K562 (cell line): ENCODE data around the gene S100A10. TPM values are rescaled to one million over a fixed set of nuclear protein-coding genes. Genes with fewer than 3 reads are reported as not detected.

Experiments used
- ATAC-seq: fragments of 200-7000 bp; cut with Tn5 transposase; 3 replicates; pipeline ENCODE4 v1.9.1; 2020; ENCODE audit warnings: moderate library complexity
- BruUV-seq: library from RNA; stranded (reverse); fragments of 400-500 nt; replicated peaks from 2 replicates; lab custom pipeline; 2021; lab: Mats Ljungman, UMichigan
- CTCF ChIA-PET: fragments of 300-600 bp; formaldehyde crosslinking; extraction: SDS; loops from one replicate; lab custom pipeline; 2021; ENCODE audit warnings: low intra/inter-chr PET ratio; lab: Yijun Ruan, JAX
- POLR2A ChIA-PET: fragments of 300-600, 350-650 bp; sonication (Branson Sonifier 250); formaldehyde crosslinking; extraction: SDS; loops from one replicate; lab custom pipeline; 2021; ENCODE audit warnings: antibody characterized with exemption, inconsistent platforms; lab: Yijun Ruan, JAX
- DNase-seq, 4 experiments: peaks; one replicate each; pipeline versions ENCODE4 v3.0.0 to v3.0.0-alpha.2; 2011 to 2018; ENCODE audit warnings: low spot score in 3 of 4, mixed read lengths in 3 of 4; ENCODE audit errors: extremely low read depth in 1 of 4
- FAIRE-seq: peaks from 2 replicates; lab custom pipeline; 2011; peaks lifted over from hg19 to GRCh38; lab: Jason Lieb, UNC
- H2AFZ ChIP-seq: 2 replicates; pipeline ENCODE4 v1.6.0; 2011; ENCODE audit warnings: low read depth, low read length, control low read depth, inconsistent platforms
- H3K27ac ChIP-seq: fragments of 200-600 bp; 3 replicates; pipeline ENCODE4 v1.8.0; 2011; ENCODE audit warnings: low read depth, mild to moderate bottlenecking, control low read depth, inconsistent platforms, low read length, moderate library complexity, mixed read lengths; ENCODE audit errors: extremely low read depth
- H3K27me3 ChIP-seq, 2 experiments: fragments of 300-600 bp in 1 of 2; 2 replicates in 1 of 2; 3 replicates in 1 of 2; pipeline versions ENCODE4 v1.6.0 to v1.8.0; 2011; ENCODE audit warnings: inconsistent platforms in 2 of 2, low read length in 2 of 2, mild to moderate bottlenecking in 1 of 2, mixed read lengths in 1 of 2, moderate library complexity in 1 of 2; ENCODE audit not compliant: control insufficient read depth in 2 of 2, insufficient read depth in 2 of 2
- H3K36me3 ChIP-seq: fragments of 300-600 bp; 3 replicates; pipeline ENCODE4 v1.8.0; 2011; ENCODE audit warnings: mild to moderate bottlenecking, low read length, inconsistent platforms; ENCODE audit not compliant: control insufficient read depth, insufficient read depth
- H3K4me1 ChIP-seq, 2 experiments: fragments of 200-600 bp in 1 of 2; replicated peaks in 1 of 2; 2 replicates in 1 of 2; 3 replicates in 1 of 2; pipeline versions ENCODE4 v1.5.1 to v1.8.0; 2011; ENCODE audit warnings: inconsistent platforms in 2 of 2, low read length in 2 of 2, mild to moderate bottlenecking in 1 of 2, mixed read lengths in 1 of 2, moderate library complexity in 1 of 2; ENCODE audit not compliant: control insufficient read depth in 2 of 2, insufficient read depth in 2 of 2
- H3K4me2 ChIP-seq: 2 replicates; pipeline ENCODE4 v1.6.1; 2011; ENCODE audit warnings: low read length, control low read depth, inconsistent platforms, mixed read lengths; ENCODE audit not compliant: insufficient read depth
- H3K4me3 ChIP-seq: fragments of 200-600 bp; sonication (generic), shearing (Covaris generic); 2 replicates; pipeline ENCODE4 v1.5.1; 2016; ENCODE audit warnings: control low read depth, inconsistent platforms
- H3K79me2 ChIP-seq: fragments of 200-600 bp; 3 replicates; pipeline ENCODE4 v1.8.0; 2011; ENCODE audit warnings: low read length, inconsistent platforms; ENCODE audit not compliant: control insufficient read depth, insufficient read depth
- H3K9ac ChIP-seq, 2 experiments: 2 replicates each; pipeline versions ENCODE4 v1.6.0 to v1.6.1; 2011; ENCODE audit warnings: low read depth in 2 of 2, low read length in 2 of 2, control low read depth in 1 of 2, inconsistent platforms in 1 of 2, mild to moderate bottlenecking in 1 of 2, mixed read lengths in 1 of 2; ENCODE audit not compliant: insufficient read depth in 1 of 2
- H3K9me1 ChIP-seq: one replicate; pipeline ENCODE4 v1.6.0; 2011; ENCODE audit warnings: inconsistent platforms, mild to moderate bottlenecking, low read length, moderate library complexity; ENCODE audit not compliant: control insufficient read depth, insufficient read depth
- H3K9me3 ChIP-seq: replicated peaks from 2 replicates; pipeline ENCODE4 v1.5.1; 2011; ENCODE audit warnings: low read depth, low read length, inconsistent platforms; ENCODE audit not compliant: control insufficient read depth, insufficient read depth
- H4K20me1 ChIP-seq: replicated peaks from 2 replicates; pipeline ENCODE4 v1.6.1; 2011; ENCODE audit warnings: low read length, inconsistent platforms, mixed read lengths; ENCODE audit not compliant: control insufficient read depth, insufficient read depth
- CBFA2T3 ChIP-seq: fragments of 450-650 bp; IDR thresholded peaks from 2 replicates; pipeline ENCODE4 v1.6.1; 2017
- CCAR2 ChIP-seq: fragments of 200-400 bp; formaldehyde crosslinking; IDR thresholded peaks from 2 replicates; pipeline ENCODE4 v1.6.1; 2017; ENCODE audit warnings: mild to moderate bottlenecking, low read depth, low read length
- EWSR1 ChIP-seq: fragments of 450-650 bp; IDR thresholded peaks from 2 replicates; pipeline ENCODE4 v1.6.1; 2018; ENCODE audit warnings: borderline replicate concordance, mild to moderate bottlenecking, low read depth, moderate library complexity; ENCODE audit not compliant: partially characterized antibody
- FOXA3 ChIP-seq, 2 experiments: fragments of 450-650 bp in 1 of 2; sonication (generic) in 1 of 2; formaldehyde crosslinking; IDR thresholded peaks in 1 of 2; conservative IDR thresholded peaks in 1 of 2; 2 replicates each; pipeline versions ENCODE4 v1.4.0 to v1.8.0; 2020 to 2022; ENCODE audit warnings: mild to moderate bottlenecking in 2 of 2, missing genetic modification reagents in 1 of 2
- HNRNPLL ChIP-seq: fragments of 200-400 bp; formaldehyde crosslinking; IDR thresholded peaks from 2 replicates; pipeline ENCODE4 v1.6.1; 2017; ENCODE audit warnings: low read length, low read depth, mild to moderate bottlenecking; ENCODE audit not compliant: poor library complexity, severe bottlenecking
- IRF2 ChIP-seq: sonication (generic); formaldehyde crosslinking; IDR thresholded peaks from 2 replicates; pipeline ENCODE4 v1.8.1; 2022; ENCODE audit warnings: mild to moderate bottlenecking, missing genetic modification reagents
- JUNB ChIP-seq: fragments of 450-650 bp; formaldehyde crosslinking; conservative IDR thresholded peaks from 2 replicates; pipeline ENCODE4 v1.4.0; 2020; ENCODE audit warnings: mild to moderate bottlenecking
- KDM1A ChIP-seq, 2 experiments: fragments of 450-650 bp; IDR thresholded peaks; 2 replicates each; pipeline ENCODE4 v1.6.1; 2016; ENCODE audit warnings: mild to moderate bottlenecking in 2 of 2
- KLF16 ChIP-seq: IDR thresholded peaks from 2 replicates; pipeline ENCODE4 v1.6.1; 2016; ENCODE audit warnings: antibody characterized with exemption
- L3MBTL2 ChIP-seq: fragments of 450-650 bp; IDR thresholded peaks from 2 replicates; pipeline ENCODE4 v1.6.1; 2016; ENCODE audit warnings: mild to moderate bottlenecking, moderate library complexity
- MED1 ChIP-seq: sonication (generic); formaldehyde crosslinking; IDR thresholded peaks from 2 replicates; pipeline ENCODE4 v1.8.1; 2023; ENCODE audit warnings: missing genetic modification reagents, borderline replicate concordance
- MYC ChIP-seq, 2 experiments: fragments of 250-450 bp in 1 of 2; sonication (Bioruptor Pico) in 1 of 2; IDR thresholded peaks; 2 replicates each; pipeline versions ENCODE4 v1.5.1 to v1.6.1; 2012 to 2021; ENCODE audit warnings: low read depth in 2 of 2, borderline replicate concordance in 1 of 2, improper control_type of control experiment in 1 of 2, low read length in 1 of 2, mild to moderate bottlenecking in 1 of 2, moderate library complexity in 1 of 2
- NR2F6 ChIP-seq: fragments of 450-650 bp; formaldehyde crosslinking; IDR thresholded peaks from 2 replicates; pipeline ENCODE4 v1.4.0; 2020; ENCODE audit warnings: mild to moderate bottlenecking
- RUNX1 ChIP-seq: sonication (generic); IDR thresholded peaks from 2 replicates; pipeline ENCODE4 v1.6.1; 2016; ENCODE audit warnings: antibody characterized with exemption, low read depth
- TOE1 ChIP-seq, 2 experiments: fragments of 450-650 bp in 1 of 2; sonication (generic) in 1 of 2; formaldehyde crosslinking in 1 of 2; IDR thresholded peaks; 2 replicates each; pipeline versions ENCODE4 v1.7.1 to v1.8.0; 2016 to 2022; ENCODE audit warnings: borderline replicate concordance in 2 of 2, mild to moderate bottlenecking in 2 of 2, antibody characterized with exemption in 1 of 2, inconsistent platforms in 1 of 2, low read depth in 1 of 2, missing genetic modification reagents in 1 of 2, moderate library complexity in 1 of 2
- ZBTB17 ChIP-seq: fragments of 450-650 bp; formaldehyde crosslinking; IDR thresholded peaks from 2 replicates; pipeline ENCODE4 v1.4.0; 2020; ENCODE audit warnings: mild to moderate bottlenecking
- ZFP1 ChIP-seq: fragments of 450-650 bp; formaldehyde crosslinking; IDR thresholded peaks from 2 replicates; pipeline ENCODE4 v1.4.0; 2020; ENCODE audit warnings: mild to moderate bottlenecking, mixed read lengths
- ZFP36 ChIP-seq: fragments of 150-350 bp; IDR thresholded peaks from 2 replicates; pipeline ENCODE4 v1.6.1; 2018; ENCODE audit warnings: low read length, low read depth; ENCODE audit not compliant: partially characterized antibody
- ZNF282 ChIP-seq: sonication (generic); formaldehyde crosslinking; IDR thresholded peaks from 2 replicates; pipeline ENCODE4 v1.8.1; 2023; ENCODE audit warnings: missing genetic modification reagents
- ZNF561 ChIP-seq: fragments of 450-650 bp; formaldehyde crosslinking; conservative IDR thresholded peaks from 2 replicates; pipeline ENCODE4 v1.4.0; 2020; ENCODE audit warnings: mild to moderate bottlenecking, moderate library complexity
- WGBS: fragments of 100-300 bp; shearing (Covaris generic); methylation state at CpG from one replicate; pipeline ENCODE4 v1.1.6; 2016; ENCODE audit warnings: low coverage, mixed read lengths; ENCODE audit not compliant: insufficient coverage; ENCODE audit errors: missing lambda C conversion rate; 5-methylcytosine and 5-hydroxymethylcytosine counted together
- in situ Hi-C: fragments of 300-500 bp; cut with MboI; formaldehyde crosslinking; loops from 4 replicates; pipeline ENCODE4 v1.15.0; 2018; ENCODE audit warnings: inconsistent platforms, mixed read lengths
- intact Hi-C: fragments of 100-400 bp; cut with micrococcal nuclease; formaldehyde crosslinking; loops from 2 replicates; pipeline ENCODE4 v1.14.2; 2022
- polyA plus RNA-seq, 8 experiments: library from polyadenylated mRNA; depleted of rRNA in 4 of 8; stranded (reverse) in 5 of 8; unstranded in 3 of 8; fragments of >200 nt; fragmentation: Nextera tagmentation in 2 of 8; fragmentation: Illumina TruSeq in 1 of 8; extraction: Ambion mirVana in 2 of 8; extraction: Trizol in 1 of 8; gene quantifications; 2 replicates each; pipeline versions ENCODE4 v1.2.1 to v1.2.3, GENCODE V29; 2011 to 2014; ENCODE audit warnings: inconsistent platforms in 1 of 8, missing spikeins in 1 of 8
- total RNA-seq, 7 experiments: library from RNA; depleted of rRNA in 6 of 7; stranded (reverse); fragments of >200 nt in 6 of 7; fragmentation: Illumina TruSeq in 2 of 7; extraction: Trizol in 2 of 7; gene quantifications; 2 replicates each; pipeline versions ENCODE4 v1.2.1 to v1.2.3, GENCODE V29; 2011 to 2021; ENCODE audit warnings: low replicate concordance in 1 of 7
- TF ChIP-seq, protein P1 (sequence below): IDR thresholded peaks from 2 replicates; pipeline ENCODE4 v1.6.1; 2014; ENCODE audit warnings: antibody characterized with exemption

Gene S100A10
- total and polyA plus RNA-seq, 9 of the 15 experiments (the other 6 are each of a cell fraction or from before 2014, with no cell fraction given) = 0.32 to 1.6 (median 0.50) TPM; not detected in 3

DNA sequence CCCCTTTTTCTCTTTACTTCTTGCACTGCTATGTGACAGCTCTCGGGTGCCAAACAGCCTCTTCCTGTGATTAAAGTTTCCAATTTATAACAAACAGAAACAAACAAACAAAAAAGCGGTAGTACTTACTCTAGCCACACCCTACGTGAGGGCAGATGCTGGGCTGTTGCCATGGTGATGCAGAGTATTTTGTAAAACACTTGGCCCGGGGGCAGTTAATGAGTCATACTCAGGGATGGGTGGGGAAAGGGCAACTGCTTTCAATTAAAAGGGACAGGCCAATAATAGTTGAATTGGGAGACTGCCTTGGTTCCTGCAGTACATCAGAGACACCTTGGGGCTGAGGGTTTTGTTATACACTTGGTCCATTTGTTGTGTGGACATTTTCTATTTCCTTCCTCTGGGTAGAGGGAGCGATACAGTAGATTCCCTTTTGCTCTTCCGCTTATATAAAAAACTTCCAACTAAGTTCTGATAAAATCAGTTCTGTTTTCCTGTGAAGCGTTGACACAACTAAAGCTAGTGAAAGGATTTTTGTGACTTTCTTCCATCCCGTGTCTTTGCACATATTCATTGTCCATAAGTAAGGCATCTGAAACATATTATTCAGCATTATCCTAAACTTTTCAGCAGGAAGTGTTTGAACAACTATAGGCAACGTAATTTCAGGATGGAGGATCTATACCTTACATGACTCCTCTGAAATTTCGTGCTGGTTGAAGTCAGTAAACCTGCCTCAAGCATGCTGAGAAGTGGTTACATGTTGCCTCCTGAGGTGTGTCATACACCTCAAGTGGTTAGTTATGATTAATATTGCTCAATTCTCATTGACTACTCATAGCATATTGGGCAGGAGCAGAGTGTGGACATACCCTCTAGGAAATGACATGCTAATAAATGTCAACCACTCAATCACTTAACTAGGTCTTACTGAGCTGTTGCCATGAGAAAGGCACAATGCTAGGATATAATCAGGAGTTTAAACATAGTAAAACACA, 47.6 kb downstream of the S100A10 start:
- intact Hi-C loops = no loop called here
- in situ Hi-C loops = no loop called here
- H4K20me1 ChIP-seq = no peaks in the 10 kb centered on the region
- POLR2A ChIA-PET = interaction anchor here (0.7 to 1.4 kb wide), 3 partner anchors 9 to 25 kb away, joined by 3 to 5 read pairs (median 3); no protein-coding TSS in a partner anchor
- no peaks in the 10 kb centered on the region; a peak in 1 of 5 replicates for H3K27me3 ChIP-seq
- no peaks in the 10 kb centered on the region for H3K79me2 ChIP-seq
- peak; percentile 80 for FAIRE-seq
- H3K4me3 ChIP-seq = no peak overlapping the region
- CTCF ChIA-PET = no interaction called here
- H3K9me3 ChIP-seq = no peaks in the 10 kb centered on the region
- H3K9ac ChIP-seq = peak overlapping the region in 1 of 2 experiments; percentile 4; a peak in 1 of 4 replicates
- peak overlapping the region; percentile 38 for H3K4me2 ChIP-seq
- BruUV-seq = no TSS peak
- peak; percentile 78 to 89 (median 82) for DNase-seq
- peak overlapping the region; percentile 41; the same call in 2 of the 3 replicates for H3K27ac ChIP-seq
- peaks cover 6 to 27% of the 10 kb centered on the region in 2 experiments; a peak in 4 of 5 replicates for H3K4me1 ChIP-seq
- 10% methylated on average over 10 of the region's 10 CpGs for WGBS
- H3K9me1 ChIP-seq = no peaks in the 10 kb centered on the region
- peak overlapping the region; percentile 68 for H2AFZ ChIP-seq
- ATAC-seq = peak; percentile 91
- no peaks in the 10 kb centered on the region for H3K36me3 ChIP-seq
- TF ChIP-seq KLF16 (no peak), ZFP1 (CRISPR knock-in tag) (no peak), CBFA2T3 (no peak), FOXA3 (CRISPR knock-in tag; conservative IDR thresholded peaks at IDR 0.05 in 1 of 2, IDR thresholded peaks at IDR 0.05 in 1 of 2) (no peak), CCAR2 (no peak), KDM1A (IDR thresholded peaks at IDR 0.05) (peak in 1 of 2 experiments; percentile 45; a peak in 3 of 4 replicates), JUNB (CRISPR knock-in tag) (no peak), ZNF561 (CRISPR knock-in tag) (no peak), HNRNPLL (peak; percentile 73), TOE1 (IDR thresholded peaks at IDR 0.05; ENCODE audit: borderline replicate concordance) (no peak), TOE1 (CRISPR knock-in tag; IDR thresholded peaks at IDR 0.05; ENCODE audit: borderline replicate concordance, low read depth) (no peak), MYC (IDR thresholded peaks at IDR 0.05; ENCODE audit: low read depth, low read length) (no peak), MYC (CRISPR knock-in tag; IDR thresholded peaks at IDR 0.05; ENCODE audit: borderline replicate concordance, low read depth) (no peak), ZFP36 (no peak), RUNX1 (no peak), IRF2 (no peak), EWSR1 (no peak), MED1 (CRISPR knock-in tag) (no peak), ZBTB17 (CRISPR knock-in tag) (no peak), L3MBTL2 (no peak), NR2F6 (no peak), ZNF282 (CRISPR knock-in tag) (no peak)
- TF ChIP-seq, protein P1, sequence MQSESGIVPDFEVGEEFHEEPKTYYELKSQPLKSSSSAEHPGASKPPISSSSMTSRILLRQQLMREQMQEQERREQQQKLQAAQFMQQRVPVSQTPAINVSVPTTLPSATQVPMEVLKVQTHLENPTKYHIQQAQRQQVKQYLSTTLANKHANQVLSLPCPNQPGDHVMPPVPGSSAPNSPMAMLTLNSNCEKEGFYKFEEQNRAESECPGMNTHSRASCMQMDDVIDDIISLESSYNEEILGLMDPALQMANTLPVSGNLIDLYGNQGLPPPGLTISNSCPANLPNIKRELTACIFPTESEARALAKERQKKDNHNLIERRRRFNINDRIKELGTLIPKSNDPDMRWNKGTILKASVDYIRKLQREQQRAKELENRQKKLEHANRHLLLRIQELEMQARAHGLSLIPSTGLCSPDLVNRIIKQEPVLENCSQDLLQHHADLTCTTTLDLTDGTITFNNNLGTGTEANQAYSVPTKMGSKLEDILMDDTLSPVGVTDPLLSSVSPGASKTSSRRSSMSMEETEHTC = no peak
